H1 (cell line): ENCODE results near the gene CBX4.

Source experiments
- POU5F1 ChIP-seq: IDR thresholded peaks from 2 replicates; pipeline ENCODE4 v1.6.1; 2011; ENCODE audit warnings: low read depth, mild to moderate bottlenecking, low read length, moderate library complexity
- RAD21 ChIP-seq, 2 experiments: IDR thresholded peaks in 1 of 2; conservative IDR thresholded peaks in 1 of 2; 2 replicates each; pipeline ENCODE4 v1.6.1; 2011; ENCODE audit warnings: low read depth in 2 of 2, low read length in 2 of 2, improper control_type of control experiment in 1 of 2, inconsistent platforms in 1 of 2, mild to moderate bottlenecking in 1 of 2, moderate library complexity in 1 of 2
- SP4 ChIP-seq: IDR thresholded peaks from 2 replicates; pipeline ENCODE4 v1.6.1; 2012; ENCODE audit warnings: low read length, inconsistent platforms
- SRF ChIP-seq: IDR thresholded peaks from 2 replicates; pipeline ENCODE4 v1.6.1; 2011; ENCODE audit warnings: mild to moderate bottlenecking, low read depth, low read length, moderate library complexity
- YY1 ChIP-seq: IDR thresholded peaks from 2 replicates; pipeline ENCODE4 v1.6.1; 2011; ENCODE audit warnings: low read depth, mild to moderate bottlenecking, low read length
- TF ChIP-seq, protein P1 (sequence below), 3 experiments: IDR thresholded peaks; 1 replicate in 2 of 3; 2 replicates in 1 of 3; pipeline versions ENCODE4 v1.5.1 to v1.6.1; 2011; ENCODE audit warnings: low read length in 3 of 3, mild to moderate bottlenecking in 3 of 3, inconsistent platforms in 2 of 3, low read depth in 1 of 3, moderate library complexity in 1 of 3; ENCODE audit not compliant: insufficient read depth in 1 of 3; ENCODE audit errors: control extremely low read depth in 1 of 3

DNA sequence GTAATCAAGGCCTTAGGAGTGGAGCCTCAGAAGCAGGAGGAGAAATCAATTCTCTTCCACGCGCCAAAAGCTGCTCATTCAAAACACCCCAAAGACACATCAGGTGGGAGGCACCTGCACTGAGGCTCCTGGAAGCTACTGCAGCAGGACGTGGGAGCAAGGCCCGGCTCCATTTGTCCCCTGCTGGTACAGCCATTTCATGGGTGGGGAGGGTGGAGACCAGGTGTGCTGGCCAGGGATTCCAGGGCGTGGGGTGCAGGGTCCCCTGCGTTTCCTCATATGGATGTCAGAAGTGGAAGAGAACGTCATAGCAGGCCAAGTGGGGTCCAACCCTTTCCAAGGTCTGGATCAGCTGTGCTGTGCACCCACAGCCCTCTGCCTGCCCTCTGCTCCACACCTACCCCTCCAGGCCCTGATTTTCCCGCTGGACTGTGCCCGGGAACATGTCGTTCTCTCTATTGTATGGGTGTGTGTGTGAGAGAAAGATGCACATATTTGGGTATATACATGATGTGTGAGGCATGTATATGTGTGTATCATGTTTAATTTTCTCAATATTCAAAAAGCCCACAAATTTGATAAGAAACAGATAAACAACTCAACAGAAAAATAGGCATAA, 39.2 kb upstream of the CBX4 start:
- TF ChIP-seq RAD21 (IDR thresholded peaks at IDR 0.05 in 1 of 2, conservative IDR thresholded peaks at IDR 0.05 in 1 of 2; ENCODE audit: low read depth in 2 of 2, low read length in 2 of 2) (no peak), SRF (no peak), POU5F1 (no peak), SP4 (no peak), YY1 (no peak)
- TF ChIP-seq, protein P1, sequence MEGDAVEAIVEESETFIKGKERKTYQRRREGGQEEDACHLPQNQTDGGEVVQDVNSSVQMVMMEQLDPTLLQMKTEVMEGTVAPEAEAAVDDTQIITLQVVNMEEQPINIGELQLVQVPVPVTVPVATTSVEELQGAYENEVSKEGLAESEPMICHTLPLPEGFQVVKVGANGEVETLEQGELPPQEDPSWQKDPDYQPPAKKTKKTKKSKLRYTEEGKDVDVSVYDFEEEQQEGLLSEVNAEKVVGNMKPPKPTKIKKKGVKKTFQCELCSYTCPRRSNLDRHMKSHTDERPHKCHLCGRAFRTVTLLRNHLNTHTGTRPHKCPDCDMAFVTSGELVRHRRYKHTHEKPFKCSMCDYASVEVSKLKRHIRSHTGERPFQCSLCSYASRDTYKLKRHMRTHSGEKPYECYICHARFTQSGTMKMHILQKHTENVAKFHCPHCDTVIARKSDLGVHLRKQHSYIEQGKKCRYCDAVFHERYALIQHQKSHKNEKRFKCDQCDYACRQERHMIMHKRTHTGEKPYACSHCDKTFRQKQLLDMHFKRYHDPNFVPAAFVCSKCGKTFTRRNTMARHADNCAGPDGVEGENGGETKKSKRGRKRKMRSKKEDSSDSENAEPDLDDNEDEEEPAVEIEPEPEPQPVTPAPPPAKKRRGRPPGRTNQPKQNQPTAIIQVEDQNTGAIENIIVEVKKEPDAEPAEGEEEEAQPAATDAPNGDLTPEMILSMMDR (IDR thresholded peaks at IDR 0.05; ENCODE audit: control extremely low read depth in 1 of 3, insufficient read depth in 1 of 3, low read depth in 1 of 3, low read length in 3 of 3), result no peak
